ENCODE results near the gene TNNI3. TPM values are rescaled to one million over a fixed set of nuclear protein-coding genes. Genes with fewer than 3 reads are reported as not detected.

TNNI3 gene
- total RNA-seq, 1 experiment from 2014 or later, result 1.2 TPM

GRCh38 chr19:55149078-55150003 is 8.2 kb downstream of the TNNI3 start, which contains the start of gene TNNT1:
Gene TNNT1, minus strand, starts transcription at chr19:55149206. Its CDS starts 2,049 bp downstream, at chr19:55147157.
- DNase-seq (ENCODE audit: extremely low read depth, low read depth), result no peak

GRCh38 chr19:55147545-55148251 is 9.8 kb downstream of the TNNI3 start:
- DNase-seq (ENCODE audit: extremely low read depth, low read depth), result no peak

GRCh38 chr19:55146705-55147273 is 10.7 kb downstream of the TNNI3 start:
- no peak for DNase-seq (ENCODE audit: extremely low read depth, low read depth)

GRCh38 chr19:55146078-55146704 is 11.3 kb downstream of the TNNI3 start:
- DNase-seq (ENCODE audit: extremely low read depth, low read depth), result no peak

- DNase-seq (ENCODE audit: extremely low read depth, low read depth), result no peak
These were observed 12.3 kb downstream of the TNNI3 start for GRCh38 chr19:55145232-55145631.

GRCh38 chr19:55141696-55142095 is 15.8 kb downstream of the TNNI3 start:
- no peak for DNase-seq (ENCODE audit: extremely low read depth, low read depth)

GRCh38 chr19:55137915-55138314 is 19.6 kb downstream of the TNNI3 start:
- DNase-seq (ENCODE audit: extremely low read depth, low read depth), result no peak

GRCh38 chr19:55136399-55137102 is 21.0 kb downstream of the TNNI3 start:
- DNase-seq (ENCODE audit: extremely low read depth, low read depth), result no peak

- DNase-seq (ENCODE audit: extremely low read depth, low read depth), result no peak
These were observed 22.8 kb downstream of the TNNI3 start for GRCh38 chr19:55134736-55135135.

GRCh38 chr19:55133639-55134444 is 23.7 kb downstream of the TNNI3 start:
- DNase-seq (ENCODE audit: extremely low read depth, low read depth), result no peak

GRCh38 chr19:55132453-55133129 is 24.9 kb downstream of the TNNI3 start:
- no peak for DNase-seq (ENCODE audit: extremely low read depth, low read depth)

- no peak for DNase-seq (ENCODE audit: extremely low read depth, low read depth)
These were observed 26.1 kb downstream of the TNNI3 start for GRCh38 chr19:55131421-55131820.

GRCh38 chr19:55119053-55119452 is 38.5 kb downstream of the TNNI3 start:
- DNase-seq (ENCODE audit: extremely low read depth, low read depth), result no peak

- no peak for DNase-seq (ENCODE audit: extremely low read depth, low read depth)
These were observed 39.0 kb downstream of the TNNI3 start for GRCh38 chr19:55118401-55118991.

GRCh38 chr19:55117663-55118391 is 39.7 kb downstream of the TNNI3 start:
- peak; percentile 97 for DNase-seq (ENCODE audit: extremely low read depth, low read depth)

- no peak for DNase-seq (ENCODE audit: extremely low read depth, low read depth)
These were observed 40.5 kb downstream of the TNNI3 start, which contains the start of gene PPP1R12C for GRCh38 chr19:55116859-55117662. Gene PPP1R12C, minus strand, starts transcription at chr19:55117637. Its CDS starts 94 bp downstream, at chr19:55117543.

Data from NCI-H460 (cell line).